ENCODE results near the gene CISH. TPM values are rescaled to one million over a fixed set of nuclear protein-coding genes. Genes with fewer than 3 reads are reported as not detected.

The CISH gene
- total and polyA plus RNA-seq, 10 of the 15 experiments (the other 5 are each of a cell fraction or from before 2014, with no cell fraction given): 0.21 to 4.4 (median 1.8) TPM

DNA sequence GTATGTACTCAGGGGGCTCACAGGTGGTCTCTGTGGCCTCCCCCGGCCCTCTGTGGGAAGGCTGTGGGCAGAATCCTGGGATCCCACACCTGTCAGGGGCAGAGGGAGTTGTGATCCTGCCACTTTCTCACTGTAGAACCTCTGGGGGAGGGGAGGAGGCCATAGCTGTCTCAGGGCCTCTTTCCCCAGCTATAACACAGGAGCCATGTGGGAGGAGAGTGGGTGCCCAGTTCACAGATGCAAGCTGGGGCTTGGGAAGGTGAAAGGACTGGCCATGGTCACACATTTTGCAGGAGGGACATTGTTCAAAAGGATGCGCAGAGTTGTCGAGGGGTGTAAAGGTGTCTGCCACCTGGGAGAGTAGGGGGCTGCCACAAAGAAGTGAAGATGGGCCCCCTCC, 17.0 kb upstream of the CISH start:
- intact Hi-C loops (cut with micrococcal nuclease; ENCODE audit: unreplicated experiment): no loop called here
- Histone ChIP-seq H2AFZ (ENCODE audit: control insufficient read depth, low read depth, low read length) (no peak overlapping the region), H3K79me2 (ENCODE audit: control insufficient read depth, insufficient read depth, low read length) (no peaks in the 10 kb centered on the region), H3K27ac (ENCODE audit: control insufficient read depth, insufficient read depth) (no peak overlapping the region), H3K4me3 (no peak overlapping the region), H3K4me2 (ENCODE audit: control insufficient read depth, insufficient read depth) (no peak overlapping the region), H4K20me1 (ENCODE audit: control insufficient read depth, insufficient read depth) (no peaks in the 10 kb centered on the region), H3K9me3 (replicated peaks; ENCODE audit: control insufficient read depth, insufficient read depth, low read length) (no peaks in the 10 kb centered on the region), H3K36me3 (ENCODE audit: control insufficient read depth in 2 of 2, insufficient read depth in 2 of 2, low read length in 1 of 2) (peaks cover 0 to 4% of the 10 kb centered on the region in 2 experiments; a peak in 2 of 4 replicates), H3K9ac (ENCODE audit: control insufficient read depth, insufficient read depth, low read length) (no peak overlapping the region), H3K27me3 (replicated peaks in 1 of 2; ENCODE audit: control insufficient read depth in 2 of 2, insufficient read depth in 2 of 2, low read length in 1 of 2) (no peaks in the 10 kb centered on the region), H3K4me1 (ENCODE audit: control insufficient read depth, insufficient read depth, low read length) (peaks cover 19% of the 10 kb centered on the region)
- ATAC-seq: no peak
- WGBS (ENCODE audit: insufficient coverage, insufficient replicate concordance, low lambda C conversion rate, missing lambda C conversion rate): 74% methylated on average over 3 of the region's 3 CpGs
- POLR2A ChIA-PET: interaction anchor here (0.6 to 2.2 kb wide), 2 partner anchors 9 to 24 kb away, joined by 3 to 10 read pairs; no protein-coding TSS in a partner anchor
- CTCF ChIA-PET: interaction anchor here (1.2 to 4.6 kb wide), 6 partner anchors 9 to 744 kb away, joined by 3 to 35 read pairs (median 6); partner anchors contain the start of gene MAPKAPK3
- no peak for FAIRE-seq
- DNase-seq (ENCODE audit: low read depth, low spot score): no peak
- SMC1A ChIA-PET (ENCODE audit: uncharacterized antibody, unreplicated experiment): interaction anchor here (1.3 to 5.7 kb wide), 5 partner anchors 9 to 24 kb away, joined by 5 to 26 read pairs (median 8); partner anchors contain the start of gene MAPKAPK3
- in situ Hi-C loops (cut with MboI): no loop called here
- RAD21 ChIA-PET (ENCODE audit: unreplicated experiment): interaction anchor here (0.9 to 3.8 kb wide), 4 partner anchors 11 to 24 kb away, joined by 3 to 19 read pairs (median 8); partner anchors contain the start of genes CISH and MAPKAPK3
- no TSS peak for BruUV-seq (replicated peaks)
- TF ChIP-seq YBX1 (IDR thresholded peaks at IDR 0.05) (no peak), NR2C2 (IDR thresholded peaks at IDR 0.05; ENCODE audit: borderline replicate concordance, control insufficient read depth, insufficient read length, low read depth) (no peak), CHD2 (IDR thresholded peaks at IDR 0.05; ENCODE audit: borderline replicate concordance, low read depth, low read length) (no peak), SIN3A (IDR thresholded peaks at IDR 0.05; ENCODE audit: low read depth, low read length) (no peak), SUPT20H (IDR thresholded peaks at IDR 0.05; ENCODE audit: borderline replicate concordance, control insufficient read depth, low read depth, low read length) (no peak), SRF (IDR thresholded peaks at IDR 0.05; ENCODE audit: low read depth in 2 of 2, low read length in 2 of 2) (no peak), ZNF384 (IDR thresholded peaks at IDR 0.05; ENCODE audit: borderline replicate concordance, low read depth, low read length) (no peak), DPF2 (IDR thresholded peaks at IDR 0.05) (no peak), STAT3 (IDR thresholded peaks at IDR 0.05; ENCODE audit: low read depth, low read length) (no peak)
- TF ChIP-seq, protein P1, sequence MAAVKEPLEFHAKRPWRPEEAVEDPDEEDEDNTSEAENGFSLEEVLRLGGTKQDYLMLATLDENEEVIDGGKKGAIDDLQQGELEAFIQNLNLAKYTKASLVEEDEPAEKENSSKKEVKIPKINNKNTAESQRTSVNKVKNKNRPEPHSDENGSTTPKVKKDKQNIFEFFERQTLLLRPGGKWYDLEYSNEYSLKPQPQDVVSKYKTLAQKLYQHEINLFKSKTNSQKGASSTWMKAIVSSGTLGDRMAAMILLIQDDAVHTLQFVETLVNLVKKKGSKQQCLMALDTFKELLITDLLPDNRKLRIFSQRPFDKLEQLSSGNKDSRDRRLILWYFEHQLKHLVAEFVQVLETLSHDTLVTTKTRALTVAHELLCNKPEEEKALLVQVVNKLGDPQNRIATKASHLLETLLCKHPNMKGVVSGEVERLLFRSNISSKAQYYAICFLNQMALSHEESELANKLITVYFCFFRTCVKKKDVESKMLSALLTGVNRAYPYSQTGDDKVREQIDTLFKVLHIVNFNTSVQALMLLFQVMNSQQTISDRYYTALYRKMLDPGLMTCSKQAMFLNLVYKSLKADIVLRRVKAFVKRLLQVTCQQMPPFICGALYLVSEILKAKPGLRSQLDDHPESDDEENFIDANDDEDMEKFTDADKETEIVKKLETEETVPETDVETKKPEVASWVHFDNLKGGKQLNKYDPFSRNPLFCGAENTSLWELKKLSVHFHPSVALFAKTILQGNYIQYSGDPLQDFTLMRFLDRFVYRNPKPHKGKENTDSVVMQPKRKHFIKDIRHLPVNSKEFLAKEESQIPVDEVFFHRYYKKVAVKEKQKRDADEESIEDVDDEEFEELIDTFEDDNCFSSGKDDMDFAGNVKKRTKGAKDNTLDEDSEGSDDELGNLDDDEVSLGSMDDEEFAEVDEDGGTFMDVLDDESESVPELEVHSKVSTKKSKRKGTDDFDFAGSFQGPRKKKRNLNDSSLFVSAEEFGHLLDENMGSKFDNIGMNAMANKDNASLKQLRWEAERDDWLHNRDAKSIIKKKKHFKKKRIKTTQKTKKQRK (IDR thresholded peaks at IDR 0.05; ENCODE audit: low read depth, low read length): no peak
- TF ChIP-seq, protein P2, sequence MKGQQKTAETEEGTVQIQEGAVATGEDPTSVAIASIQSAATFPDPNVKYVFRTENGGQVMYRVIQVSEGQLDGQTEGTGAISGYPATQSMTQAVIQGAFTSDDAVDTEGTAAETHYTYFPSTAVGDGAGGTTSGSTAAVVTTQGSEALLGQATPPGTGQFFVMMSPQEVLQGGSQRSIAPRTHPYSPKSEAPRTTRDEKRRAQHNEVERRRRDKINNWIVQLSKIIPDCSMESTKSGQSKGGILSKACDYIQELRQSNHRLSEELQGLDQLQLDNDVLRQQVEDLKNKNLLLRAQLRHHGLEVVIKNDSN (IDR thresholded peaks at IDR 0.05; ENCODE audit: borderline replicate concordance, extremely low read length, insufficient read depth, low read depth, low read length): no peak
- TF ChIP-seq, protein P3, sequence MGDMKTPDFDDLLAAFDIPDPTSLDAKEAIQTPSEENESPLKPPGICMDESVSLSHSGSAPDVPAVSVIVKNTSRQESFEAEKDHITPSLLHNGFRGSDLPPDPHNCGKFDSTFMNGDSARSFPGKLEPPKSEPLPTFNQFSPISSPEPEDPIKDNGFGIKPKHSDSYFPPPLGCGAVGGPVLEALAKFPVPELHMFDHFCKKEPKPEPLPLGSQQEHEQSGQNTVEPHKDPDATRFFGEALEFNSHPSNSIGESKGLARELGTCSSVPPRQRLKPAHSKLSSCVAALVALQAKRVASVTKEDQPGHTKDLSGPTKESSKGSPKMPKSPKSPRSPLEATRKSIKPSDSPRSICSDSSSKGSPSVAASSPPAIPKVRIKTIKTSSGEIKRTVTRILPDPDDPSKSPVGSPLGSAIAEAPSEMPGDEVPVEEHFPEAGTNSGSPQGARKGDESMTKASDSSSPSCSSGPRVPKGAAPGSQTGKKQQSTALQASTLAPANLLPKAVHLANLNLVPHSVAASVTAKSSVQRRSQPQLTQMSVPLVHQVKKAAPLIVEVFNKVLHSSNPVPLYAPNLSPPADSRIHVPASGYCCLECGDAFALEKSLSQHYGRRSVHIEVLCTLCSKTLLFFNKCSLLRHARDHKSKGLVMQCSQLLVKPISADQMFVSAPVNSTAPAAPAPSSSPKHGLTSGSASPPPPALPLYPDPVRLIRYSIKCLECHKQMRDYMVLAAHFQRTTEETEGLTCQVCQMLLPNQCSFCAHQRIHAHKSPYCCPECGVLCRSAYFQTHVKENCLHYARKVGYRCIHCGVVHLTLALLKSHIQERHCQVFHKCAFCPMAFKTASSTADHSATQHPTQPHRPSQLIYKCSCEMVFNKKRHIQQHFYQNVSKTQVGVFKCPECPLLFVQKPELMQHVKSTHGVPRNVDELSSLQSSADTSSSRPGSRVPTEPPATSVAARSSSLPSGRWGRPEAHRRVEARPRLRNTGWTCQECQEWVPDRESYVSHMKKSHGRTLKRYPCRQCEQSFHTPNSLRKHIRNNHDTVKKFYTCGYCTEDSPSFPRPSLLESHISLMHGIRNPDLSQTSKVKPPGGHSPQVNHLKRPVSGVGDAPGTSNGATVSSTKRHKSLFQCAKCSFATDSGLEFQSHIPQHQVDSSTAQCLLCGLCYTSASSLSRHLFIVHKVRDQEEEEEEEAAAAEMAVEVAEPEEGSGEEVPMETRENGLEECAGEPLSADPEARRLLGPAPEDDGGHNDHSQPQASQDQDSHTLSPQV (IDR thresholded peaks at IDR 0.05): no peak
- TF ChIP-seq, protein P4, sequence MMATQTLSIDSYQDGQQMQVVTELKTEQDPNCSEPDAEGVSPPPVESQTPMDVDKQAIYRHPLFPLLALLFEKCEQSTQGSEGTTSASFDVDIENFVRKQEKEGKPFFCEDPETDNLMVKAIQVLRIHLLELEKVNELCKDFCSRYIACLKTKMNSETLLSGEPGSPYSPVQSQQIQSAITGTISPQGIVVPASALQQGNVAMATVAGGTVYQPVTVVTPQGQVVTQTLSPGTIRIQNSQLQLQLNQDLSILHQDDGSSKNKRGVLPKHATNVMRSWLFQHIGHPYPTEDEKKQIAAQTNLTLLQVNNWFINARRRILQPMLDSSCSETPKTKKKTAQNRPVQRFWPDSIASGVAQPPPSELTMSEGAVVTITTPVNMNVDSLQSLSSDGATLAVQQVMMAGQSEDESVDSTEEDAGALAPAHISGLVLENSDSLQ (IDR thresholded peaks at IDR 0.05): no peak

Measured in GM12878 (cell line).